ENCODE data around the gene FLNB. TPM values are rescaled to one million over a fixed set of nuclear protein-coding genes. Genes with fewer than 3 reads are reported as not detected.

Gene FLNB
- polyA plus RNA-seq, 3 donors = 0.47 to 4.0 (median 2.1) TPM

DNA sequence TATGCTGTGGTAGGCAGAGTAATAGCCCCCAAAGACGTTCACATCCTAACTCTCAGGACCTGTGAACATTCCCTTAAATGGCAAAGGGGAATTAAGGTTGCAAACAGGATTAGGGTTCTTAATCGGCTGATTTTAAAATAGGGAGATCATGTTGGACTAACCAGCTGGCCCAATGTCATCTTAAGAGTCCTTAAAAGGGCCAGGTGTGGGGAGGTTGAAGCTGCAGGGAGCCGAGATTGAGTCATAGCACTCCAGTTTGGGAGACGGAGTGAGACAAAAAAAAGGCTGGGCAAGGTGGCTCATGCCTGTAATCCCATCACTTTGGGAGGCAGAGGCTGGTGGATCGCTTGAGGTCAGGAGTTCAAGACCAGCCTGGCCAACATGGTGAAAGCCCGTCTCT lies 1.6 kb upstream of the FLNB start:
- Histone ChIP-seq H4K20me1 (ENCODE audit: insufficient read depth, low read length) (no peaks in the 10 kb centered on the region), H2AFZ (ENCODE audit: insufficient read depth, low read depth, low read length, poor library complexity, severe bottlenecking) (no peak overlapping the region), H3K9ac (ENCODE audit: insufficient read depth, low read length, poor library complexity, severe bottlenecking) (no peak overlapping the region), H3K27me3 (ENCODE audit: control insufficient read depth in 2 of 2, insufficient read depth in 2 of 2, low read length in 2 of 2) (no peaks in the 10 kb centered on the region), H3K79me2 (ENCODE audit: insufficient read depth, low read length) (peaks cover 31% of the 10 kb centered on the region), H3K36me3 (replicated peaks in 1 of 2; ENCODE audit: control insufficient read depth in 1 of 2, insufficient read depth in 2 of 2, low read length in 2 of 2) (no peaks in the 10 kb centered on the region), H3K9me3 (replicated peaks in 1 of 2; ENCODE audit: control insufficient read depth in 1 of 2, insufficient read depth in 1 of 2, low read length in 2 of 2) (no peaks in the 10 kb centered on the region), H3K27ac (ENCODE audit: low read depth in 1 of 2, low read length in 2 of 2) (no peak overlapping the region), H3K4me3 (replicated peaks in 1 of 3; ENCODE audit: low read depth in 2 of 3, low read length in 3 of 3) (no peak overlapping the region), H3K4me1 (ENCODE audit: control insufficient read depth in 1 of 2, insufficient read depth in 2 of 2, low read length in 2 of 2) (peaks cover 25 to 28% of the 10 kb centered on the region in 2 donors), H3K4me2 (replicated peaks; ENCODE audit: extremely low read depth, low read length, poor library complexity, severe bottlenecking) (no peak overlapping the region)
- Mint-ChIP-seq H3K27ac (peak overlapping the region in 3 of 7 donors; percentile 46 to 71 (median 63)), H3K9me3 (peaks cover 0 to 1% (median 0%) of the 10 kb centered on the region in 7 donors), H3K4me1 (peaks cover 35% of the 10 kb centered on the region), H3K27me3 (ENCODE audit: low read depth in 3 of 3) (peaks cover 2 to 5% (median 2%) of the 10 kb centered on the region in 3 donors), H3K36me3 (peaks cover 0 to 4% of the 10 kb centered on the region in 2 donors), H3K4me3 (peak overlapping the region in 1 of 2 donors; percentile 27)
- intact Hi-C loops (cut with micrococcal nuclease) = loop anchor here in 1 of 2 donors (5.0 kb wide), 1 partner anchor 44 kb away; no protein-coding TSS in a partner anchor
- TF ChIP-seq, protein P1, sequence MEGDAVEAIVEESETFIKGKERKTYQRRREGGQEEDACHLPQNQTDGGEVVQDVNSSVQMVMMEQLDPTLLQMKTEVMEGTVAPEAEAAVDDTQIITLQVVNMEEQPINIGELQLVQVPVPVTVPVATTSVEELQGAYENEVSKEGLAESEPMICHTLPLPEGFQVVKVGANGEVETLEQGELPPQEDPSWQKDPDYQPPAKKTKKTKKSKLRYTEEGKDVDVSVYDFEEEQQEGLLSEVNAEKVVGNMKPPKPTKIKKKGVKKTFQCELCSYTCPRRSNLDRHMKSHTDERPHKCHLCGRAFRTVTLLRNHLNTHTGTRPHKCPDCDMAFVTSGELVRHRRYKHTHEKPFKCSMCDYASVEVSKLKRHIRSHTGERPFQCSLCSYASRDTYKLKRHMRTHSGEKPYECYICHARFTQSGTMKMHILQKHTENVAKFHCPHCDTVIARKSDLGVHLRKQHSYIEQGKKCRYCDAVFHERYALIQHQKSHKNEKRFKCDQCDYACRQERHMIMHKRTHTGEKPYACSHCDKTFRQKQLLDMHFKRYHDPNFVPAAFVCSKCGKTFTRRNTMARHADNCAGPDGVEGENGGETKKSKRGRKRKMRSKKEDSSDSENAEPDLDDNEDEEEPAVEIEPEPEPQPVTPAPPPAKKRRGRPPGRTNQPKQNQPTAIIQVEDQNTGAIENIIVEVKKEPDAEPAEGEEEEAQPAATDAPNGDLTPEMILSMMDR (IDR thresholded peaks at IDR 0.05) = no peak
- 74% methylated on average over 3 of the region's 6 CpGs for WGBS (ENCODE audit: insufficient coverage)
- no peak for DNase-seq

DNA sequence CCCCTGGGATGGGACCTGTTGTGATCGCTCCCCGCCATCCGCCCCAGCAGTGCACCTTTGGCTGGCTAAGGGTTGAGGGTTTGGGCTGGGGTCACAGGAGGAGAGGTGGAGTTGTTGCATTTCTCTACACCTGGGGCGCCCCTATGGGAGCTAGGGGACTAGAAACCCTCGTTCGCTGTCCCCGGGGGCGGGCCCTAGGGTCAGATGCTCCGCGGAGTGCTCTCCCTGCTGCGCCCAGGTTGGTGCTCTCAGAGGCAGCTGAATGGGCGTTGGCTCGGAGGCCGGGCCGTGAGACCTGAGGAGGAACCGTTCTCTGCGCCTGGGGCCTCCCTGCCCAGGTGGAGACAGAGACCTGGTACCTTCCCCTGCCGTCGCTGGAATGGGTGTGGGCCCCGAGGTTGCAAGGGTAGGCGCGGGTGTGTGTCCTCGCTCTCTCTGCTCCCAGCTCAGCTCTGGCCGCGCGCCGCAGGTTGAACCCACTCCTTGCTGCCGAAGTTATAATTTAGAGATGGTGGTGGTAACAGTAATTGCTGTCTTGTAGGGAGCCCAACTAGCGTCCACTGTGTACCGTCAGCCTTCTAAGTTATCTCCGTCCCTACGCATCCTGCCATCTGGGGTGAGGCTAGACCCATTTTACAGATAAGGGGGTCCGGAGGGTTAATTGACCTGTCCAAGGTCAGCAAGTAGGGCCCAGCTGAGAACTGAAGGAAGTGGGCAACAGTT lies 965 bp downstream of the FLNB start:
- Histone ChIP-seq H4K20me1 (ENCODE audit: insufficient read depth, low read length) (no peaks in the 10 kb centered on the region), H3K4me1 (ENCODE audit: control insufficient read depth in 1 of 2, insufficient read depth in 2 of 2, low read length in 2 of 2) (peaks cover 25 to 28% of the 10 kb centered on the region in 2 donors), H3K36me3 (replicated peaks in 1 of 2; ENCODE audit: control insufficient read depth in 1 of 2, insufficient read depth in 2 of 2, low read length in 2 of 2) (no peaks in the 10 kb centered on the region), H3K4me3 (replicated peaks in 1 of 3; ENCODE audit: low read depth in 2 of 3, low read length in 3 of 3) (peak overlapping the region; percentile 68 to 90 (median 70)), H3K4me2 (replicated peaks; ENCODE audit: extremely low read depth, low read length, poor library complexity, severe bottlenecking) (peak overlapping the region; percentile 82), H3K27ac (ENCODE audit: low read depth in 1 of 2, low read length in 2 of 2) (peak overlapping the region in 1 of 2 donors; percentile 73), H2AFZ (ENCODE audit: insufficient read depth, low read depth, low read length, poor library complexity, severe bottlenecking) (peak overlapping the region; percentile 92), H3K9me3 (replicated peaks in 1 of 2; ENCODE audit: control insufficient read depth in 1 of 2, insufficient read depth in 1 of 2, low read length in 2 of 2) (no peaks in the 10 kb centered on the region), H3K9ac (ENCODE audit: insufficient read depth, low read length, poor library complexity, severe bottlenecking) (peak overlapping the region; percentile 75), H3K27me3 (ENCODE audit: control insufficient read depth in 2 of 2, insufficient read depth in 2 of 2, low read length in 2 of 2) (no peaks in the 10 kb centered on the region), H3K79me2 (ENCODE audit: insufficient read depth, low read length) (peaks cover 54% of the 10 kb centered on the region)
- intact Hi-C loops (cut with micrococcal nuclease) = loop anchor here in 1 of 2 donors (5.0 kb wide), 1 partner anchor 47 kb away; no protein-coding TSS in a partner anchor
- 1% methylated on average over 29 of the region's 33 CpGs for WGBS (ENCODE audit: insufficient coverage)
- peak in 2 of 3 donors; percentile 16 to 23 for DNase-seq
- Mint-ChIP-seq H3K9me3 (peaks cover 0 to 1% (median 0%) of the 10 kb centered on the region in 7 donors), H3K4me3 (peak overlapping the region; percentile 93 to 97), H3K27ac (peak overlapping the region in 3 of 7 donors; percentile 1 to 41 (median 21)), H3K27me3 (ENCODE audit: low read depth in 3 of 3) (peaks cover 2 to 5% (median 2%) of the 10 kb centered on the region in 3 donors), H3K36me3 (peaks cover 4% of the 10 kb centered on the region in 2 donors), H3K4me1 (peaks cover 37% of the 10 kb centered on the region)
- TF ChIP-seq, protein P1 (IDR thresholded peaks at IDR 0.05) = no peak
